ENCODE data around the gene ZDHHC14.

The ZDHHC14 gene

DNA sequence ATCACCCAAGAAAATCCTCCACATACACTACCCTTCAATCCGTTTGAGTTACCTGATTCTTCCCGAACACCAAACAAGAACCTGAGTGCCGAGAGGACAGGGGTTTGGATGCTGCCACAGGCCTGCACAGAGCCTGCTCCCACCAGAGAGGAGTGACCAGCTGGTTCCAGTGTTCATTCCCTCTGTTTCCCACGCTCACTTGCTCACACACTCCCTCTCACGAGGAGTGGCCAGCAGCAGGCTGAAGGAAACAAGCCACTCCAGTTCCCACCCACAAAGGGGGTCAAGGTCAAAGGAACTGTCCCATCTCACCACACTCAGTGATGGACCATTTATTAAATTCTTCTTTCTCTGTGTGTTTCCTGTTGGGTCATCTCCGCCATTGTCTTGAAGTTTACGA is 344.8 kb downstream of the ZDHHC14 start:
- no peak for DNase-seq (ENCODE audit: extremely low read depth in 1 of 2, low read depth in 1 of 2)

DNA sequence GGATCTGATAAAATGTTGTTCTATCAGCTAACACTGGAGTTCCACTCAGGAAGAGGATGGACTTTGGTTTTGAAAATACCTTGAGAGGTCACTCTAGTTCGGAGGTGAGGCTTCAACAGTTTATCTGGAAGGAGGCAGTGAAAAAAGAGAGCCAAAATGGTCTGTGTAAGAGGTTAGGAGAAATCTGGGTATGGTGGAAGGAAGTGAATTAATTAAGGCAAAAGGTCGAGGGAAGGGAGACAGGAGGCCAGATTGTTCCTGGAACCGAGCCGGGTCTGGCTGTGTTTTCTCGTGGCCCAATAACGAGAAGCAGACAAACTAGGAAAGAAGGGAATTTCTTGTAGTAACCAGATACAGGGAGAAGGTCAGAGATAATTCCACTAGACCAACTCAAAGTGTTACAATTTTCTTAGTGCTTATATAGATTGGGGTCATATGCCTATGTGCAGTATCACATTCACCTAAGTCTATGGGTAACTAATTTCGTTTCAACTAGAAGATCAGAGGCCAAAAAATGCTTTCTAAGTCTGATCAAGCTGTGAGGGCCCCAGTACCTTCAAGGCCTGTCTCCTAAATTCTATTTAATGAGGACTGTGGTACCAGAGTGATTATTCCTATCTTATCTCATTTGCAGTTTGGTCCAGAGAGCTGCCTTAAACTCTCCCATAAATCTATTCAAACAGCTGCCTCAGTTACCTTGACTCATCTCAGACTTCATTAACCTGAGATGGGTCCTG is 346.1 kb downstream of the ZDHHC14 start:
- no peak for DNase-seq (ENCODE audit: extremely low read depth in 1 of 2, low read depth in 1 of 2)
